B cell (primary cell): ENCODE measurements around the gene TTC39C. TPM values are rescaled to one million over a fixed set of nuclear protein-coding genes. Genes with fewer than 3 reads are reported as not detected.
A peak's percentile ranks its signal among the peaks of the same experiment; 100 is the strongest.

ENCODE experiments used
- ATAC-seq: fragments of 200-7000 bp; cut with Tn5 transposase; one replicate; pipeline ENCODE4 v1.10.0; 2021; ENCODE audit warnings: low read depth, mild to moderate bottlenecking, moderate number of reproducible peaks, moderate library complexity
- CTCF ChIA-PET: fragments of 350-600 bp; sonication (Branson Sonifier 250); formaldehyde crosslinking; loops from one replicate; lab custom pipeline; 2021; ENCODE audit warnings: antibody characterized with exemption, inconsistent platforms; lab: Charles Lee
- POLR2A ChIA-PET: fragments of 350-600 bp; sonication (Branson Sonifier 250); formaldehyde crosslinking; loops from one replicate; lab custom pipeline; 2021; ENCODE audit warnings: antibody characterized with exemption; lab: Charles Lee
- DNase-seq: peaks from one replicate; pipeline ENCODE4 v3.0.0; 2013
- H2AFZ ChIP-seq: 2 replicates; pipeline ENCODE4 v1.6.1; 2012; ENCODE audit warnings: mild to moderate bottlenecking, low read depth, low read length; ENCODE audit not compliant: insufficient read depth, poor library complexity, severe bottlenecking
- H3K27ac ChIP-seq, 2 donors: 1 replicate in 1 of 2; 2 replicates in 1 of 2; pipeline ENCODE4 v1.5.1; 2012 to 2013; ENCODE audit warnings: low read length in 2 of 2, mild to moderate bottlenecking in 2 of 2, moderate library complexity in 1 of 2
- H3K27me3 ChIP-seq, 4 experiments: fragments of 200-600 bp in 1 of 4; sonication (generic) in 1 of 4; replicated peaks in 1 of 4; 1 replicate in 2 of 4; 2 replicates in 2 of 4; pipeline versions ENCODE4 v1.6.1 to v1.7.0; 2013 to 2016; ENCODE audit warnings: low read length in 3 of 4, mild to moderate bottlenecking in 2 of 4, mixed read lengths in 1 of 4, moderate library complexity in 1 of 4; ENCODE audit not compliant: insufficient read depth in 4 of 4, control insufficient read depth in 3 of 4; ENCODE audit errors: control extremely low read depth in 1 of 4
- H3K36me3 ChIP-seq, 2 experiments: replicated peaks in 1 of 2; 1 replicate in 1 of 2; 2 replicates in 1 of 2; pipeline versions ENCODE4 v1.6.1 to v1.7.1; 2013; ENCODE audit warnings: low read length in 1 of 2; ENCODE audit not compliant: insufficient read depth in 2 of 2, control insufficient read depth in 1 of 2; ENCODE audit errors: control extremely low read depth in 1 of 2, extremely low read depth in 1 of 2
- H3K4me1 ChIP-seq, 2 donors: fragments of 200-600 bp in 1 of 2; sonication (generic) in 1 of 2; 1 replicate in 1 of 2; 2 replicates in 1 of 2; pipeline versions ENCODE4 v1.5.1 to v1.6.1; 2013 to 2017; ENCODE audit warnings: low read length in 2 of 2; ENCODE audit not compliant: control insufficient read depth in 2 of 2, insufficient read depth in 2 of 2
- H3K4me2 ChIP-seq: replicated peaks from 2 replicates; pipeline ENCODE3; 2012; ENCODE audit warnings: mild to moderate bottlenecking, low read depth, low read length; ENCODE audit not compliant: poor library complexity, severe bottlenecking
- H3K4me3 ChIP-seq, 5 experiments: fragments of 200-600 bp in 1 of 5; sonication (generic) in 1 of 5; 1 replicate in 3 of 5; 2 replicates in 2 of 5; pipeline versions ENCODE4 v1.5.1 to v1.7.0; 2011 to 2016; ENCODE audit warnings: low read length in 4 of 5, mild to moderate bottlenecking in 4 of 5, low read depth in 2 of 5, control low read depth in 1 of 5, moderate library complexity in 1 of 5; ENCODE audit not compliant: insufficient read depth in 1 of 5; ENCODE audit errors: control extremely low read depth in 1 of 5, extremely low read depth in 1 of 5
- H3K79me2 ChIP-seq: fragments of 200-600 bp; sonication (generic); one replicate; pipeline ENCODE4 v1.6.0; 2016; ENCODE audit warnings: low read length; ENCODE audit not compliant: control insufficient read depth, insufficient read depth
- H3K9ac ChIP-seq: fragments of 200-600 bp; sonication (generic); 2 replicates; pipeline ENCODE4 v1.6.1; 2017; ENCODE audit warnings: mild to moderate bottlenecking, low read length, moderate library complexity
- H3K9me3 ChIP-seq, 3 donors: one replicate each; pipeline versions ENCODE4 v1.6.1 to v1.7.1; 2013; ENCODE audit warnings: low read length in 2 of 3; ENCODE audit not compliant: control insufficient read depth in 2 of 3, insufficient read depth in 1 of 3; ENCODE audit errors: control extremely low read depth in 1 of 3
- H4K20me1 ChIP-seq: 2 replicates; pipeline ENCODE4 v1.6.0; 2012; ENCODE audit warnings: mild to moderate bottlenecking, low read length; ENCODE audit not compliant: insufficient read depth, control insufficient read depth, poor library complexity, severe bottlenecking
- H3K27ac Mint-ChIP-seq: one replicate; pipeline ENCODE4 v1.8.0; 2021; ENCODE audit warnings: mixed read lengths
- H3K27me3 Mint-ChIP-seq: one replicate; pipeline ENCODE4 v1.8.0; 2021; ENCODE audit warnings: mixed read lengths
- H3K4me1 Mint-ChIP-seq: one replicate; pipeline ENCODE4 v1.8.0; 2021; ENCODE audit warnings: mixed read lengths
- H3K4me3 Mint-ChIP-seq: one replicate; pipeline ENCODE4 v1.8.0; 2021; ENCODE audit warnings: mixed read lengths
- H3K9me3 Mint-ChIP-seq: one replicate; pipeline ENCODE4 v1.8.0; 2022; ENCODE audit warnings: mixed read lengths; ENCODE audit not compliant: insufficient read depth
- CTCF ChIP-seq: fragments of 200-600 bp; IDR thresholded peaks from one replicate; pipeline ENCODE4 v1.8.0; 2022; ENCODE audit warnings: antibody characterized with exemption, mild to moderate bottlenecking
- EZH2 ChIP-seq: IDR thresholded peaks from 2 replicates; pipeline ENCODE4 v1.6.1; 2012; ENCODE audit warnings: borderline replicate concordance, low read depth, mild to moderate bottlenecking, moderate library complexity, low read length; ENCODE audit not compliant: insufficient read depth, poor library complexity, severe bottlenecking
- WGBS: methylation state at CpG from one replicate; pipeline ENCODE4 v1.1.5; 2013; ENCODE audit warnings: missing lambda C conversion rate; ENCODE audit not compliant: insufficient coverage; 5-methylcytosine and 5-hydroxymethylcytosine counted together
- intact Hi-C: fragments of 100-400 bp; cut with micrococcal nuclease; formaldehyde crosslinking; loops from one replicate; pipeline ENCODE4 v1.10.0; 2022
- polyA plus RNA-seq: library from polyadenylated mRNA; depleted of rRNA; stranded (reverse); fragments of >200 nt; gene quantifications from 2 replicates; pipeline ENCODE4 v1.2.3, GENCODE V29; 2012
- total RNA-seq, 2 donors: library from RNA; stranded (reverse); fragments of 120-200 nt in 1 of 2; gene quantifications; 1 replicate in 1 of 2; 2 replicates in 1 of 2; pipeline versions ENCODE4 v1.2.3 to v1.2.4, GENCODE V29; 2013 to 2022

Gene TTC39C
- total and polyA plus RNA-seq, 2 donors (not counting 1 experiment from before 2014, with no cell fraction given) = 22.3 to 44.3 TPM

GRCh38 chr18:24090876-24091275, 76.3 kb downstream of the TTC39C start:
- Mint-ChIP-seq H3K4me1 (peaks cover 24% of the 10 kb centered on the region), H3K9me3 (no peaks in the 10 kb centered on the region), H3K4me3 (no peak overlapping the region), H3K27me3 (no peaks in the 10 kb centered on the region), H3K27ac (no peak overlapping the region)
- DNase-seq (no peak), ATAC-seq (no peak)
- CTCF ChIA-PET = interaction anchor here (0.7 kb wide), 1 partner anchor 465 kb away, joined by 4 read pairs; no protein-coding TSS in a partner anchor
- POLR2A ChIA-PET = no interaction called here
- Histone ChIP-seq H3K27me3 (no peaks in the 10 kb centered on the region), H3K4me2 (no peak overlapping the region), H2AFZ (no peak overlapping the region), H3K4me1 (peaks cover 16% of the 10 kb centered on the region in 2 donors), H4K20me1 (no peaks in the 10 kb centered on the region), H3K9ac (no peak overlapping the region), H3K36me3 (peaks cover 2 to 27% of the 10 kb centered on the region in 2 experiments), H3K27ac (no peak overlapping the region), H3K79me2 (peaks cover 9% of the 10 kb centered on the region), H3K4me3 (no peak overlapping the region), H3K9me3 (peaks cover 0 to 4% (median 0%) of the 10 kb centered on the region in 3 donors)
- WGBS = 95% methylated on average over 13 of the region's 13 CpGs
- TF ChIP-seq CTCF = no peak
- intact Hi-C loops = no loop called here

- Mint-ChIP-seq H3K27ac (no peak overlapping the region), H3K4me1 (peaks cover 24% of the 10 kb centered on the region), H3K9me3 (peaks cover 5% of the 10 kb centered on the region), H3K4me3 (peak overlapping the region; percentile 56), H3K27me3 (no peaks in the 10 kb centered on the region)
- intact Hi-C loops = no loop called here
- no peak overlapping the region for H3K4me3 ChIP-seq
- ATAC-seq (no peak), DNase-seq (no peak)
- no peak for TF ChIP-seq EZH2
- no peak for TF ChIP-seq CTCF
- no peaks in the 10 kb centered on the region for H3K27me3 ChIP-seq
- ChIA-PET POLR2A (no interaction called here), CTCF (interaction anchor here (0.6 kb wide), 1 partner anchor 23 kb away, joined by 3 read pairs; no protein-coding TSS in a partner anchor)
- peaks cover 9% of the 10 kb centered on the region for H3K79me2 ChIP-seq
- peaks cover 6 to 7% (median 7%) of the 10 kb centered on the region in 3 donors for H3K9me3 ChIP-seq
- H4K20me1 ChIP-seq = no peaks in the 10 kb centered on the region
- H3K4me2 ChIP-seq = peak overlapping the region; percentile 37
- peaks cover 8 to 27% of the 10 kb centered on the region in 2 experiments for H3K36me3 ChIP-seq
- H2AFZ ChIP-seq = no peak overlapping the region
- no peak overlapping the region for H3K9ac ChIP-seq
- H3K4me1 ChIP-seq = peaks cover 16% of the 10 kb centered on the region in 2 donors
- H3K27ac ChIP-seq = peak overlapping the region in 1 of 2 donors; percentile 59
These were observed 80.0 kb downstream of the TTC39C start for GRCh38 chr18:24094561-24094960.
